Mesothelial cell of epicardium (in vitro differentiated cells): Measurements from ENCODE around the gene PMS1. TPM values are rescaled to one million over a fixed set of nuclear protein-coding genes. Genes with fewer than 3 reads are reported as not detected.

Experiments
- DNase-seq, 2 experiments: peaks; one replicate each; pipeline ENCODE4 v3.0.0; 2021; ENCODE audit warnings: low spot score in 2 of 2; ENCODE audit not compliant: unreplicated experiment in 2 of 2
- H3K27ac Mint-ChIP-seq: 2 replicates; pipeline ENCODE4 v1.8.0; 2021; ENCODE audit warnings: mixed read lengths
- H3K27me3 Mint-ChIP-seq: 2 replicates; pipeline ENCODE4 v1.8.0; 2021; ENCODE audit warnings: low read depth, mixed read lengths
- H3K36me3 Mint-ChIP-seq: 2 replicates; pipeline ENCODE4 v1.8.0; 2021; ENCODE audit warnings: mixed read lengths
- H3K4me1 Mint-ChIP-seq: 2 replicates; pipeline ENCODE4 v1.8.0; 2021; ENCODE audit warnings: mixed read lengths
- H3K4me3 Mint-ChIP-seq: 2 replicates; pipeline ENCODE4 v1.8.0; 2021; ENCODE audit warnings: mild to moderate bottlenecking, moderate library complexity, mixed read lengths
- H3K9me3 Mint-ChIP-seq: 2 replicates; pipeline ENCODE4 v1.8.0; 2021; ENCODE audit warnings: mixed read lengths
- total RNA-seq: library from RNA; stranded (reverse); gene quantifications from 3 replicates; pipeline ENCODE4 v1.2.1, GENCODE V29; 2021
- TF ChIP-seq, protein P1 (sequence below): fragments of 200-600 bp; sonication (generic); IDR thresholded peaks from one replicate; pipeline ENCODE4 v1.5.0; 2021; ENCODE audit warnings: antibody characterized with exemption; ENCODE audit not compliant: unreplicated experiment

Gene PMS1
- total RNA-seq, 1 donor from 2014 or later = 50.3 TPM

DNA sequence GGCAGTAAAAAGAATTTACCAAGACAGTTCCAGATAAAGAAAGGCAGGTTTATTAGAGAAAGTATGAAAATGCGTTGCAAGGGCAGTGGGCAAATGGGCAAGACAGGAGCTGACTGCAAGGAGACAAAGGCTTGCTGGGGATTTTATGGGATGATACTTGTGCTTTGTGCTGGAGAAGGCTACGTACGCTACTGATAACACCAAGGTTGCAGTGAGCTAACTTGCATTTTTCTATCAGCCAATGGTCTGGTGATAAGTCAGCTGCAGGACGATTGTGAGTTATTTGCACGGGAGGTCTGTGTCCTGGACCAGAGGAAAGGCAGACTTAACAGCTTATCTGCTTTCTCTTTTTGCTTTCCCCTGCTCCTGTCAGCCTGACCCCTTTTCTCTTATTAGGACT, 116.5 kb downstream of the PMS1 start:
- Mint-ChIP-seq H3K4me3 (no peak overlapping the region), H3K27me3 (peaks cover 15% of the 10 kb centered on the region), H3K27ac (no peak overlapping the region), H3K9me3 (no peaks in the 10 kb centered on the region), H3K36me3 (no peaks in the 10 kb centered on the region), H3K4me1 (no peaks in the 10 kb centered on the region)
- no peak for DNase-seq
- TF ChIP-seq, protein P1, sequence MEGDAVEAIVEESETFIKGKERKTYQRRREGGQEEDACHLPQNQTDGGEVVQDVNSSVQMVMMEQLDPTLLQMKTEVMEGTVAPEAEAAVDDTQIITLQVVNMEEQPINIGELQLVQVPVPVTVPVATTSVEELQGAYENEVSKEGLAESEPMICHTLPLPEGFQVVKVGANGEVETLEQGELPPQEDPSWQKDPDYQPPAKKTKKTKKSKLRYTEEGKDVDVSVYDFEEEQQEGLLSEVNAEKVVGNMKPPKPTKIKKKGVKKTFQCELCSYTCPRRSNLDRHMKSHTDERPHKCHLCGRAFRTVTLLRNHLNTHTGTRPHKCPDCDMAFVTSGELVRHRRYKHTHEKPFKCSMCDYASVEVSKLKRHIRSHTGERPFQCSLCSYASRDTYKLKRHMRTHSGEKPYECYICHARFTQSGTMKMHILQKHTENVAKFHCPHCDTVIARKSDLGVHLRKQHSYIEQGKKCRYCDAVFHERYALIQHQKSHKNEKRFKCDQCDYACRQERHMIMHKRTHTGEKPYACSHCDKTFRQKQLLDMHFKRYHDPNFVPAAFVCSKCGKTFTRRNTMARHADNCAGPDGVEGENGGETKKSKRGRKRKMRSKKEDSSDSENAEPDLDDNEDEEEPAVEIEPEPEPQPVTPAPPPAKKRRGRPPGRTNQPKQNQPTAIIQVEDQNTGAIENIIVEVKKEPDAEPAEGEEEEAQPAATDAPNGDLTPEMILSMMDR = no peak

DNA sequence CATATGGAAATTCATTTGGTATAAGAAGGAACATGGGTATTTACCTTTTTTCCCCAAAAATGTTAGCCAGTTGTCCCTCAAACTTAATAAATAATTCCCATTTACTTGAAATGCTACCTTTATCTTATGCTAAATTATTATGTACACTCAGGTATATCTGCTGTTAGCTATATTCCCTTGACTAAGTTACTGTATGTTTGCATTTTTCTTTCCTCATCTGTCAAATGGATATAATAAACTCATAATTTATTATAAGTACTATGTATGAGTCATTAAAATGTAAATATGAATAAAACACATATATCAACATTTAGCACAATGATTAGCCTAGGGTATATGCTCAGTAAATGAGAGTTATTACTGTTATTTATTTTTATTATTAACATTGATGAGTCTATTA, 117.4 kb downstream of the PMS1 start:
- DNase-seq = no peak
- Mint-ChIP-seq H3K9me3 (no peaks in the 10 kb centered on the region), H3K27me3 (peaks cover 17% of the 10 kb centered on the region), H3K36me3 (no peaks in the 10 kb centered on the region), H3K4me1 (no peaks in the 10 kb centered on the region), H3K27ac (no peak overlapping the region), H3K4me3 (no peak overlapping the region)
- TF ChIP-seq, protein P1 = no peak

DNA sequence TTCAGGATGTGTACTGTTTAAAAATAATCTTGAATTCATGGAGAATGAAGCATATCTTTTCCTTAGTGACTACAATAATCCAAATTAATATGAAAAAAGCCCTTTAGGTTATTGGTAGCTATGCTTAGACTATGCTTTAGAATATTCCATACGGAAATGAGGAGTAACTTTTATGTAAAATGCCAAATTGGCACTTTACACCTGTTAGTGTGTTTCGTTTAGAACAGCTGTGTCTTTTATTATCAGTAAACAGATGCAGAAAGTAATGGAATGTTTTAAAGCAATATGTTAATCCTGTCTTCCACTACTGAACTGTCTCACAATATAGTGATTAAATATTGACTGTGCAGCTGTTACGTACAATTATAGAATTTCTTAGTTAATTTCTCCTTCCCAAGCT, 129.6 kb downstream of the PMS1 start:
- H3K9me3 Mint-ChIP-seq = peaks cover 15% of the 10 kb centered on the region
- H3K4me3 Mint-ChIP-seq = no peak overlapping the region
- no peaks in the 10 kb centered on the region for H3K4me1 Mint-ChIP-seq

DNA sequence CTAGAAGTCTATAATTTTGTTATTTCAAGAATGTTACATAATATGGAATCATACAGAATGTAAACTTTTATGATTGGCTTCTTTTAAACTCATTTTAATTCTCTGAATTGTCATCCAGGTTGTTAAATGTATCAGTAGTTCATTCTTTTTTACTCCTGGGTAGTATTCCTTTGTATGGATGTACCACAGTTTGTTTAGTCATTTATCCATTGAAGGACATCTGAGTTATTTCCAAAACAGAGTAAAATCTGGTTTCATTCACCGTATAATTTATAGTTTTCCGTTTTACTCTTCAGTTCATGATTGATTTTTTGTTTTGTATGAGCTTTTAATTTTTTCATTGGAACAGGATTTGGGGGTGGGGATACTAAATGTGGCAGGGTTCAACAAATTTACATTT, 132.4 kb downstream of the PMS1 start:
- TF ChIP-seq, protein P1 = no peak
- Mint-ChIP-seq H3K4me1 (no peaks in the 10 kb centered on the region), H3K9me3 (peaks cover 12% of the 10 kb centered on the region), H3K4me3 (no peak overlapping the region), H3K27ac (no peak overlapping the region), H3K27me3 (peaks cover 42% of the 10 kb centered on the region), H3K36me3 (no peaks in the 10 kb centered on the region)
- no peak for DNase-seq

More for the DNA sequence above, 129.6 kb downstream of the PMS1 start:
- TF ChIP-seq, protein P1 = no peak
- DNase-seq = no peak
- Mint-ChIP-seq H3K36me3 (no peaks in the 10 kb centered on the region), H3K27ac (no peak overlapping the region), H3K27me3 (peaks cover 18% of the 10 kb centered on the region)

Other genes with a start within 250 kb of the PMS1 start
- gene SLC40A1, start 203.7 kb upstream of the PMS1 start, total RNA-seq = 152 to 156 TPM (median 154 TPM) in 3 replicates
- gene ASNSD1, start 123.0 kb upstream of the PMS1 start, total RNA-seq = 37.5 to 41.0 TPM (median 40.1 TPM) in 3 replicates
- gene ANKAR, start 109.8 kb upstream of the PMS1 start, total RNA-seq = 13.4 to 14.6 TPM (median 13.9 TPM) in 3 replicates
- 10.7 to 11.3 TPM (median 10.9 TPM) in 3 replicates for gene OSGEPL1, start 21.7 kb upstream of the PMS1 start, total RNA-seq
- 67.8 to 84.7 TPM (median 73.3 TPM) in 3 replicates for gene ORMDL1, start 111 bp upstream of the PMS1 start, total RNA-seq